ENCODE measurements around the gene LRRC8B. TPM values are rescaled to one million over a fixed set of nuclear protein-coding genes. Genes with fewer than 3 reads are reported as not detected.

Gene LRRC8B
- total and polyA plus RNA-seq, 4 experiments from 2014 or later = 15.0 to 18.1 (median 16.8) TPM

- intact Hi-C loops (cut with micrococcal nuclease) = loop anchor here (1.0 to 5.0 kb wide), 9 partner anchors 39 to 472 kb away; partner anchors contain the start of gene ZNF326
- Histone ChIP-seq H3K36me3 (ENCODE audit: insufficient read depth, low read length) (no peaks in the 10 kb centered on the region), H3K4me3 (ENCODE audit: low read length in 2 of 2) (peak overlapping the region; percentile 38 to 91), H3K27ac (ENCODE audit: low read depth, low read length) (peak overlapping the region; percentile 92), H3K9me3 (ENCODE audit: control insufficient read depth in 1 of 2, low read length in 2 of 2) (no peaks in the 10 kb centered on the region), H3K4me1 (ENCODE audit: insufficient read depth, low read length) (peaks cover 45% of the 10 kb centered on the region), H3K27me3 (ENCODE audit: insufficient read depth, low read length) (no peaks in the 10 kb centered on the region)
- ChIA-PET POLR2A (ENCODE audit: partially characterized antibody) (interaction anchor here (0.6 to 3.2 kb wide), 15 partner anchors 12 to 239 kb away, joined by 3 to 73 read pairs (median 4); no protein-coding TSS in a partner anchor), CTCF (ENCODE audit: partially characterized antibody) (interaction anchor here (1.0 to 1.2 kb wide), 2 partner anchors 238 to 239 kb away, joined by 3 read pairs; no protein-coding TSS in a partner anchor)
- Mint-ChIP-seq H3K9me3 (peaks cover 0 to 2% (median 0%) of the 10 kb centered on the region in 8 donors), H3K4me1 (peaks cover 7 to 18% (median 13%) of the 10 kb centered on the region in 4 donors), H3K27me3 (no peaks in the 10 kb centered on the region), H3K27ac (peak overlapping the region in 6 of 7 donors; percentile 82 to 94 (median 92)), H3K36me3 (peaks cover 0 to 7% of the 10 kb centered on the region in 2 donors), H3K4me3 (peak overlapping the region in 5 of 8 donors; percentile 82 to 97 (median 87))
- DNase-seq = peak in 4 of 5 donors; percentile 61 to 81 (median 72)
These were observed 859 bp upstream of the LRRC8B start for GRCh38 chr1:89523572-89524368.

GRCh38 chr1:89525169-89525855 lies 683 bp downstream of the LRRC8B start:
- Histone ChIP-seq H3K4me1 (ENCODE audit: insufficient read depth, low read length) (peaks cover 50% of the 10 kb centered on the region), H3K9me3 (ENCODE audit: control insufficient read depth in 1 of 2, low read length in 2 of 2) (no peaks in the 10 kb centered on the region), H3K36me3 (ENCODE audit: insufficient read depth, low read length) (no peaks in the 10 kb centered on the region), H3K27ac (ENCODE audit: low read depth, low read length) (peak overlapping the region; percentile 92), H3K27me3 (ENCODE audit: insufficient read depth, low read length) (no peaks in the 10 kb centered on the region), H3K4me3 (ENCODE audit: low read length in 2 of 2) (peak overlapping the region; percentile 91 to 93)
- Mint-ChIP-seq H3K36me3 (peaks cover 0 to 9% of the 10 kb centered on the region in 2 donors), H3K4me3 (peak overlapping the region in 2 of 8 donors; percentile 97), H3K27ac (peak overlapping the region in 5 of 7 donors; percentile 91 to 98 (median 96)), H3K4me1 (peaks cover 13 to 21% (median 17%) of the 10 kb centered on the region in 4 donors), H3K9me3 (peaks cover 0 to 2% (median 0%) of the 10 kb centered on the region in 8 donors), H3K27me3 (no peaks in the 10 kb centered on the region)
- DNase-seq = peak; percentile 29 to 54 (median 37)
- ChIA-PET CTCF (ENCODE audit: partially characterized antibody) (interaction anchor here (0.6 to 1.4 kb wide), 3 partner anchors 41 to 102 kb away, joined by 3 to 4 read pairs (median 3); no protein-coding TSS in a partner anchor), POLR2A (ENCODE audit: partially characterized antibody) (interaction anchor here (0.9 to 3.2 kb wide), 9 partner anchors 10 to 237 kb away, joined by 3 to 73 read pairs (median 3); no protein-coding TSS in a partner anchor)
- intact Hi-C loops (cut with micrococcal nuclease) = loop anchor here (2.0 kb wide), 2 partner anchors 43 to 73 kb away; no protein-coding TSS in a partner anchor

- H3K9me3 Mint-ChIP-seq = peaks cover 0 to 2% (median 0%) of the 10 kb centered on the region in 8 donors
- H3K4me3 Mint-ChIP-seq = no peak overlapping the region
- H3K27me3 Mint-ChIP-seq = no peaks in the 10 kb centered on the region
- H3K27ac Mint-ChIP-seq = no peak overlapping the region
- Histone ChIP-seq H3K27me3 (ENCODE audit: insufficient read depth, low read length) (no peaks in the 10 kb centered on the region), H3K27ac (ENCODE audit: low read depth, low read length) (no peak overlapping the region), H3K36me3 (ENCODE audit: insufficient read depth, low read length) (no peaks in the 10 kb centered on the region), H3K4me3 (ENCODE audit: low read length in 2 of 2) (no peak overlapping the region), H3K4me1 (ENCODE audit: insufficient read depth, low read length) (peaks cover 65% of the 10 kb centered on the region), H3K9me3 (ENCODE audit: control insufficient read depth in 1 of 2, low read length in 2 of 2) (no peaks in the 10 kb centered on the region)
- ChIA-PET CTCF (ENCODE audit: partially characterized antibody) (no interaction called here), POLR2A (ENCODE audit: partially characterized antibody) (no interaction called here)
- intact Hi-C loops (cut with micrococcal nuclease) = no loop called here
- H3K36me3 Mint-ChIP-seq = peaks cover 9 to 13% of the 10 kb centered on the region in 2 donors
- no peak for DNase-seq
- H3K4me1 Mint-ChIP-seq = peaks cover 30 to 36% (median 32%) of the 10 kb centered on the region in 4 donors
These were observed 2.6 kb downstream of the LRRC8B start for GRCh38 chr1:89527256-89527655.

GRCh38 chr1:89527750-89528381 lies 3.2 kb downstream of the LRRC8B start:
- Mint-ChIP-seq H3K27me3 (no peaks in the 10 kb centered on the region), H3K27ac (no peak overlapping the region), H3K36me3 (peaks cover 10 to 19% of the 10 kb centered on the region in 2 donors), H3K4me3 (no peak overlapping the region), H3K4me1 (peaks cover 31 to 42% (median 36%) of the 10 kb centered on the region in 4 donors), H3K9me3 (peaks cover 0 to 2% (median 0%) of the 10 kb centered on the region in 8 donors)
- DNase-seq = no peak
- POLR2A ChIA-PET (ENCODE audit: partially characterized antibody) = no interaction called here
- intact Hi-C loops (cut with micrococcal nuclease) = no loop called here
- no peaks in the 10 kb centered on the region for H3K9me3 ChIP-seq (ENCODE audit: control insufficient read depth in 1 of 2, low read length in 2 of 2)
- CTCF ChIA-PET (ENCODE audit: partially characterized antibody) = interaction anchor here (1.7 kb wide), 1 partner anchor 235 kb away, joined by 7 read pairs; no protein-coding TSS in a partner anchor
- H3K27me3 ChIP-seq (ENCODE audit: insufficient read depth, low read length) = no peaks in the 10 kb centered on the region
- H3K36me3 ChIP-seq (ENCODE audit: insufficient read depth, low read length) = no peaks in the 10 kb centered on the region
- H3K27ac ChIP-seq (ENCODE audit: low read depth, low read length) = no peak overlapping the region
- peaks cover 71% of the 10 kb centered on the region for H3K4me1 ChIP-seq (ENCODE audit: insufficient read depth, low read length)
- no peak overlapping the region for H3K4me3 ChIP-seq (ENCODE audit: low read length in 2 of 2)

- CTCF ChIA-PET (ENCODE audit: partially characterized antibody) = interaction anchor here (1.7 to 1.9 kb wide), 2 partner anchors 9 to 235 kb away, joined by 5 to 7 read pairs; no protein-coding TSS in a partner anchor
- Mint-ChIP-seq H3K4me3 (no peak overlapping the region), H3K27me3 (no peaks in the 10 kb centered on the region), H3K4me1 (peaks cover 34 to 47% (median 41%) of the 10 kb centered on the region in 4 donors), H3K9me3 (peaks cover 0 to 2% (median 0%) of the 10 kb centered on the region in 8 donors), H3K36me3 (peaks cover 13 to 25% of the 10 kb centered on the region in 2 donors), H3K27ac (no peak overlapping the region)
- Histone ChIP-seq H3K27ac (ENCODE audit: low read depth, low read length) (no peak overlapping the region), H3K4me3 (ENCODE audit: low read length in 2 of 2) (no peak overlapping the region), H3K27me3 (ENCODE audit: insufficient read depth, low read length) (no peaks in the 10 kb centered on the region), H3K36me3 (ENCODE audit: insufficient read depth, low read length) (no peaks in the 10 kb centered on the region), H3K9me3 (ENCODE audit: control insufficient read depth in 1 of 2, low read length in 2 of 2) (no peaks in the 10 kb centered on the region), H3K4me1 (ENCODE audit: insufficient read depth, low read length) (peaks cover 76% of the 10 kb centered on the region)
- POLR2A ChIA-PET (ENCODE audit: partially characterized antibody) = interaction anchor here (0.7 to 1.4 kb wide), 2 partner anchors 11 to 15 kb away, joined by 3 to 5 read pairs; no protein-coding TSS in a partner anchor
- DNase-seq = no peak
- intact Hi-C loops (cut with micrococcal nuclease) = no loop called here
These were observed 3.8 kb downstream of the LRRC8B start for GRCh38 chr1:89528382-89528780.

- H3K27ac ChIP-seq (ENCODE audit: low read depth, low read length) = no peak overlapping the region
- no peaks in the 10 kb centered on the region for H3K9me3 ChIP-seq (ENCODE audit: control insufficient read depth in 1 of 2, low read length in 2 of 2)
- H3K27me3 ChIP-seq (ENCODE audit: insufficient read depth, low read length) = no peaks in the 10 kb centered on the region
- H3K4me3 ChIP-seq (ENCODE audit: low read length in 2 of 2) = no peak overlapping the region
- H3K4me3 Mint-ChIP-seq = no peak overlapping the region
- ChIA-PET POLR2A (ENCODE audit: partially characterized antibody) (interaction anchor here (0.7 to 1.4 kb wide), 2 partner anchors 11 to 14 kb away, joined by 3 to 5 read pairs; no protein-coding TSS in a partner anchor), CTCF (ENCODE audit: partially characterized antibody) (interaction anchor here (1.7 to 1.9 kb wide), 2 partner anchors 9 to 234 kb away, joined by 5 to 7 read pairs; no protein-coding TSS in a partner anchor)
- H3K36me3 ChIP-seq (ENCODE audit: insufficient read depth, low read length) = no peaks in the 10 kb centered on the region
- DNase-seq = no peak
- peaks cover 31 to 44% (median 38%) of the 10 kb centered on the region in 4 donors for H3K4me1 Mint-ChIP-seq
- intact Hi-C loops (cut with micrococcal nuclease) = no loop called here
- no peak overlapping the region for H3K27ac Mint-ChIP-seq
- peaks cover 71% of the 10 kb centered on the region for H3K4me1 ChIP-seq (ENCODE audit: insufficient read depth, low read length)
- peaks cover 15 to 25% of the 10 kb centered on the region in 2 donors for H3K36me3 Mint-ChIP-seq
- no peaks in the 10 kb centered on the region for H3K27me3 Mint-ChIP-seq
- peaks cover 0 to 2% (median 0%) of the 10 kb centered on the region in 8 donors for H3K9me3 Mint-ChIP-seq
These were observed 4.6 kb downstream of the LRRC8B start for GRCh38 chr1:89529196-89529595.
